ENCODE results near the gene KIR2DL3.
"Not testable (repeated sequence)": the region's sequence is repeated elsewhere in the genome, so short reads cannot be mapped to it uniquely, and the experiment has no call there.

Gene KIR2DL3

DNA sequence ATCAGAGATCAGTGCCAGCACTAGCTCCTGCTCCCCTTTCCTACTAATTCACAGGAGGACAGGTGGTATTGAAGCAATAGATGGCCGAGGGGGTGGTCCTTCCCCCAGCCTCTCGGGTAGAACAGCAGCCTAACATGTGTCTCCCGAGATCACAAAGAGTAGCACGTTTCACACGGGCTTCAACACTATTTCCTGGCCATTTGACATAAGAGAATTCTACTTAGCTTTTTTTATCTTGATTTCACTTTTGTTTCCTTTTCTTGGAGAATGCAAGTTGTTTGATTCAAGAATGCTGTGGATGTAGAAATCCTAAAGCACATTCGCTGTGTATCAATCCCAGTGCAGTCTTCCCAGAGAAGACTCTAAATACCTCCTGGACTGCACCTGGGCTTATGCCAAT, 12.0 kb downstream of the KIR2DL3 start:
- H3K4me3 ChIP-seq (ENCODE audit: low read depth, low read length); DNase-seq (ENCODE audit: low read depth, low spot score); in situ Hi-C loops (cut with HindIII; ENCODE audit: low sequenced_read_pairs): not testable (repeated sequence)

DNA sequence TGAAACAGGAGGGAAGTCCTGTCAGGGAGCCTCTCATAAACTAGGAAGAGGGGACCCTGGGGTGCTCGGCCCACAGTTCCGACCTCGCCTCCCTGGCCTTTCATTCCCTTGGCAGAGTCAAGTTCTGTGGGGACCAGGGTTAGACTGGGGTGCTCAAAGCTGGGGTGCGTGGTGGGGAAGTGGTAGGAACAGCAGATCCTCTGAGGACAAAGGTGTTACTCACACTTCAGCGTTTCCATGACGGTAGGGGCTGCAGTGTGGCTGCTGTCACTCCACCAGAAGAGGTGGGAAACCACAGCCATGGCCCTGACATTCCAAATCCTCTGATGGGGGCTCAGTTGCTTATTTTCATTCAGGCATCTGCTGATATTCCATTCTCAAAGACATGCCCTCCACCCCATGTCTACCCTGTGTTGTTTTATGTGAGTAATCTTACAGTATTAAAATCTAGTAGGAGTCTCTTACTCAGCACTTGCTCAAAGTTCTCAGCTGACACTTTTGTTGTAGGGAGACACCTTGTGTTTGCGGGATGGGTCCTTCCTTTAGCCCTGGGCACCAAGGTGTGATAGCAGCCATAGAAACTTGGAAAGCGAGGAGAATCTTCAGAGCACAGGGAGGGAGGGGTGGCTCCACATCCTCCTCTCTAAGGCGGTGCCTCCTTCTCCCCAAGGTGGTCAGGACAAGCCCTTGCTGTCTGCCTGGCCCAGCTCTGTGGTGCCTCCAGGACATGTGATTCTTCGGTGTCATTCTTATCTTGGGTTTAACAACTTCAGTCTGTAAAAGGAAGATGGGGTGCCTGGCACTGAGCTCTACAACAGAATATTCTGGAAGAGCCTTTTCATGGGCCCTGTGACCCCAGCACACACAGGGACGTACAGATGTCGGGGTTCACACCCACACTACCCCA, 18.1 kb downstream of the KIR2DL3 start:
- DNase-seq (ENCODE audit: low read depth, low spot score); in situ Hi-C loops (cut with HindIII; ENCODE audit: low sequenced_read_pairs): not testable (repeated sequence)

DNA sequence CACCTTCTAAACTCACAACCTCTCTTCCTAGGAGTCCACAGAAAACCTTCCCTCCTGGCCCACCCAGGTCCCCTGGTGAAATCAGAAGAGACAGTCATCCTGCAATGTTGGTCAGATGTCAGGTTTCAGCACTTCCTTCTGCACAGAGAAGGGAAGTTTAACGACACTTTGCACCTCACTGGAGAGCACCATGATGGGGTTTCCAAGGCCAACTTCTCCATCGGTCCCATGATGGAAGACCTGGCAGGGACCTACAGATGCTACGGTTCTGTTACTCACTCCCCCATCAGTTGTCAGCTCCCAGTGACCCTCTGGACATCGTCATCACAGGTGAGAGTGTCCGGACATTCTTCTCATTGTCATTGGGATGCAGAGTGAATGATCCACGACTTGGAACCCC, 20.3 kb downstream of the KIR2DL3 start:
- DNase-seq (ENCODE audit: low read depth, low spot score); H3K4me3 ChIP-seq (ENCODE audit: low read depth, low read length); in situ Hi-C loops (cut with HindIII; ENCODE audit: low sequenced_read_pairs): not testable (repeated sequence)

More for the DNA sequence above, 18.1 kb downstream of the KIR2DL3 start:
- H3K4me3 ChIP-seq (ENCODE audit: low read depth, low read length): not testable (repeated sequence)

DNA sequence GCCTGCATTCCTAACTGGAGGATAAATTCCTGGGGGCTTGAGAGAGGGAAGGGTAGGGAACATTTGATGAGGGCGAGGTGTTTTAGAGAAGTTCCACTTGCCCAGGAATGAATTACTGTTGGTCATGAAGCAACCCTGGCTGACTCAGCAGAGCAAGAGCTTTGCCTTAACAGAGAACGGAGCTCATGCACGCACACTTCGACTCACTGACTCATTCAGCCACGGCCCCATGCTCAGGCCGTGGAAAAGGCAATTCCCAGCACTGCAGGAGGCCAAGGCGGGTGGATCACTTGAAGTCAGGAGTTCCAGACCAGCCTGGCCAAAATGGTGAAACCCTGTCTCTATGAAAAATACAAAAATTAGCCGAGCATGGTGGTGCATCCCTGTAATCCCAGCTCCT, 25.9 kb downstream of the KIR2DL3 start:
- in situ Hi-C loops (cut with HindIII; ENCODE audit: low sequenced_read_pairs): not testable (repeated sequence)

DNA sequence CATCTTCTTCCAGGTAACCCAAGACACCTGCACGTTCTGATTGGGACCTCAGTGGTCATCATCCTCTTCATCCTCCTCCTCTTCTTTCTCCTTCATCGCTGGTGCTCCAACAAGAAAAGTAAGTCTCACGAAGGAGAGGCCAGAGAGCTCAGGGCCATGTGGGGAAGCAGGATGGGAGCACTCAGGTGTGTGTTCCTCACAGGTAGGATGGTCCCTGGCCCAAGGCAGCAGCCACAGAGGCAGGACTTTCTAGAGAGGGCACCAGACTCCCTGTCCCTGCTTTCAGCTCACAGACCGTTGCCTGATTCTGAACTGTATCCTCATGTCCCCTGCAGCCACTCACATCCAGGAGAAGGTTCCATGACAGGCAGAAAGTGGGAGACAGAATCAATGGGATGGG, 28.2 kb downstream of the KIR2DL3 start:
- H3K4me3 ChIP-seq (ENCODE audit: low read depth, low read length); in situ Hi-C loops (cut with HindIII; ENCODE audit: low sequenced_read_pairs); DNase-seq (ENCODE audit: low read depth, low spot score): not testable (repeated sequence)

More for the DNA sequence above, 25.9 kb downstream of the KIR2DL3 start:
- DNase-seq (ENCODE audit: low read depth, low spot score); H3K4me3 ChIP-seq (ENCODE audit: low read depth, low read length): not testable (repeated sequence)

DNA sequence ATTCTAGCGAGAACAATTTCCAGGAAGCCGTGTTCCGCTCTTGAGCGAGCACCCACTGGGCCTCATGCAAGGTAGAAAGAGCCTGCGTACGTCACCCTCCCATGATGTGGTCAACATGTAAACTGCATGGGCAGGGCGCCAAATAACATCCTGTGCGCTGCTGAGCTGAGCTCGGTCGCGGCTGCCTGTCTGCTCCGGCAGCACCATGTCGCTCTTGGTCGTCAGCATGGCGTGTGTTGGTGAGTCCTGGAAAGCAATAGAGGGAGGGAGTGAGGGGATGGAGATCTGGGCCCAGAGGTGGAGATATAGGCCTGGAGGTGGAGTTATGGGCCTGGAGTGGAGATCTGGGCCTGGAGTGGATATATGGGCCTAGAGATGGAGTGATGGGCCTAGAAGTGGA, 31.3 kb downstream of the KIR2DL3 start, which contains the start of gene KIR2DL1:
Gene KIR2DL1 (plus strand): TSS at position 148 of the 400 bp plus-strand sequence. CDS start 58 bp downstream, at position 206.
- DNase-seq (ENCODE audit: low read depth, low spot score); H3K4me3 ChIP-seq (ENCODE audit: low read depth, low read length); in situ Hi-C loops (cut with HindIII; ENCODE audit: low sequenced_read_pairs): not testable (repeated sequence)

DNA sequence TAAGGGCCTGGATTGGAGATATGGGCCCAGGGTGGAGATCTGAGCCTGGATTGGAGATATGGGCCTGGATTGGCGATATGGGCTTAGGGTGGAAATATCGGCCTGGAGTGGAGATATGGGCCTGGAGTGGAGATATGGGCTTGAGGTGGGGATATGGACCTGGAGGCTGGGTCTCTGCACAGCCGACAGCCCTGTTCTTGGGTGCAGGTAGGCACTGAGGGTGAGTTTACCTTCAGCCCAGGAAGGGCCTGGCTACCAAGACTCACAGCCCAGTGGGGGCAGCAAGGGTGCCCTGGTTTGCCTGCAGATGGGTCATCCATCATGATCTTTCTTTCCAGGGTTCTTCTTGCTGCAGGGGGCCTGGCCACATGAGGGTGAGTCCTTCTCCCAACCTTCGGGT, 32.2 kb downstream of the KIR2DL3 start:
- in situ Hi-C loops (cut with HindIII; ENCODE audit: low sequenced_read_pairs); DNase-seq (ENCODE audit: low read depth, low spot score); H3K4me3 ChIP-seq (ENCODE audit: low read depth, low read length): not testable (repeated sequence)

DNA sequence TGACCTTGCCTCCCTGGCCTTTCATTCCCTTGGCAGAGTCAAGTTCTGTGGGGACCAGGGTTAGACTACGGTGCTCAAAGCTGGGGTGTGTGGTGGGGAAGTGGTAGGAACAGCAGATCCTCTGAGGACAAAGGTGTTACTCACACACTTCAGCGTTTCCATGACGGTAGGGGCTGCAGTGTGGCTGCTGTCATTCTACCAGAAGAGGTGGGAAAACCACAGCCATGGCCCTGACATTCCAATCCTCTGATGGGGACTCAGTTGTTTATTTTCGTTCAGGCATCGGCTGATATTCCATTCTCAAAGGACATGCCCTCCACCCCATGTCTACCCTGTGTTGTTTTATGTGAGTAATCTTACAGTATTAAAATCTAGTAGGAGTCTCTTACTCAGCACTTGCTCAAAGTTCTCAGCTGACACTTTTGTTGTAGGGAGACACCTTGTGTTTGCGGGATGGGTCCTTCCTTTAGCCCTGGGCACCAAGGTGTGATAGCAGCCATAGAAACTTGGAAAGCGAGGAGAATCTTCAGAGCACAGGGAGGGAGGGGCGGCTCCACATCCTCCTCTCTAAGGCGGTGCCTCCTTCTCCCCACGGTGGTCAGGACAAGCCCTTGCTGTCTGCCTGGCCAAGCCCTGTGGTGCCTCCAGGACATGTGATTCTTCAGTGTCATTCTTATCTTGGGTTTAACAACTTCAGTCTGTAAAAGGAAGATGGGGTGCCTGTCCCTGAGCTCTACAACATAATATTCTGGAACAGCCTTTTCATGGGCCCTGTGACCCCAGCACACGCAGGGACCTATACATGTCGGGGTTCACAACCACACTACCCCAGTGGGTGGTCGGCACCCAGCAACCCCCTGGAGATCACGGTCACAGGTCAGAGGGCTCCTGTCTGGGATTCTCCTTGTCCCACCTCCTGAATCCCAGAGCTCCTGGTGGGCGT, 33.0 kb downstream of the KIR2DL3 start:
- H3K4me3 ChIP-seq (ENCODE audit: low read depth, low read length); DNase-seq (ENCODE audit: low read depth, low spot score); in situ Hi-C loops (cut with HindIII; ENCODE audit: low sequenced_read_pairs): not testable (repeated sequence)

DNA sequence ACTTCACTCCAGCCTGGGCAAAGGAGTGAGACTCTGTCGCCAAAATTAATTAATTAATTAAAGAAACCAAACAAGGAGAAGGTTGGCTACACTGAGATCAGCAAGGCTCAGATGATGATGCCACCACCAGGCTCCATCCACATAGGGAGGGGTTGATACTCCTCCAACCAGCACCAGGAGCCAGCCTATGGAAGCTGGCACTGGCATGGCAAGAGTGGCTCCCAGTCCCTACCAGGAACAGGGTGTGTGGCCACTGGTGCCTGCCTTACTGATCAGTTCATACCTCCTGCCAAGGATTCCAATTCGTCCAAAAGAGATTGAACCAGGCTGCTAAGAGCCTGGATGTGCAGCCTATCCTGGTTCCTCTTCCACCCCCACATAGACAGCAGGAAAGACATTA, 34.4 kb downstream of the KIR2DL3 start:
- DNase-seq (ENCODE audit: low read depth, low spot score); in situ Hi-C loops (cut with HindIII; ENCODE audit: low sequenced_read_pairs); H3K4me3 ChIP-seq (ENCODE audit: low read depth, low read length): not testable (repeated sequence)

DNA sequence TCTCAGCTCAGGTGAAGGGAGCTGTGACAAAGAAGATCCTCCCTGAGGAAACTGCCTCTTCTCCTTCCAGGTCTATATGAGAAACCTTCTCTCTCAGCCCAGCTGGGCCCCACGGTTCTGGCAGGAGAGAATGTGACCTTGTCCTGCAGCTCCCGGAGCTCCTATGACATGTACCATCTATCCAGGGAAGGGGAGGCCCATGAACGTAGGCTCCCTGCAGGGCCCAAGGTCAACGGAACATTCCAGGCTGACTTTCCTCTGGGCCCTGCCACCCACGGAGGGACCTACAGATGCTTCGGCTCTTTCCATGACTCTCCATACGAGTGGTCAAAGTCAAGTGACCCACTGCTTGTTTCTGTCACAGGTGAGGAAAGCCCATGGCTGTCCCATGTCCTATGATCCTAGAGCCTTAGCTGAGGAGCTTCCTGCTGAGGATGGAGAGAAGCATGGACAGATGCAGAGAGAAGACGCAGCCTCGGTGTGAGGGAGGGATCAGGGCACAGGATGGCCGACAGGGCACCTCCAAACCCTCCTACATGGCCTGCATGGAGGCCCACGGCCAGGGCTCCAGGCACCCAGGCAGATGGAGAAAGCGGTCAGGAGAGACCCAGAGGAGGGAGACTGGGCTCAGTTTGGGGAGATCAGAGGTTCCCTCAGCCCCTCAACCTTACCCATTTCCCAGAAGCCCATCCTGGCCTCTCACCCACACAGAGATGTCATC, 36.9 kb downstream of the KIR2DL3 start:
- DNase-seq (ENCODE audit: low read depth, low spot score); in situ Hi-C loops (cut with HindIII; ENCODE audit: low sequenced_read_pairs); H3K4me3 ChIP-seq (ENCODE audit: low read depth, low read length): not testable (repeated sequence)

DNA sequence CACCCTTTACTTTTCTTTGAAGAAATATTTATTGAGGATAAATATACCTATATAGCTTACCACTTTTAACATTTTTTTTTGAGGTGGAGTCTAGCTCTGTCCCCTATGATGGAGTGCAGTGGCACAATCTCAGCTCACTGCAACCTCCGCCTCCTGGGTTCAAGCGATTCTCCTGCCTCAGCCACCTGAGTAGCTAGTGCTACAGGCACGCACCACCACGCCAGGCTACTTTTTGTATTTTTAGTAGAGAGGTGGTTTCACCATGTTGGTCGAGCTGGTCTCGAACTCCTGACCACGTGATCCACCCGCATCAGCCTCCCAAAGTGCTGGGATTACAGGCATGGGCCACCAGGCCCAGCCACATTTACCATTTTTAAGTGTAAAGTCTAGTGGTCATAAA, 37.5 kb downstream of the KIR2DL3 start:
- in situ Hi-C loops (cut with HindIII; ENCODE audit: low sequenced_read_pairs): not testable (repeated sequence)

DNA sequence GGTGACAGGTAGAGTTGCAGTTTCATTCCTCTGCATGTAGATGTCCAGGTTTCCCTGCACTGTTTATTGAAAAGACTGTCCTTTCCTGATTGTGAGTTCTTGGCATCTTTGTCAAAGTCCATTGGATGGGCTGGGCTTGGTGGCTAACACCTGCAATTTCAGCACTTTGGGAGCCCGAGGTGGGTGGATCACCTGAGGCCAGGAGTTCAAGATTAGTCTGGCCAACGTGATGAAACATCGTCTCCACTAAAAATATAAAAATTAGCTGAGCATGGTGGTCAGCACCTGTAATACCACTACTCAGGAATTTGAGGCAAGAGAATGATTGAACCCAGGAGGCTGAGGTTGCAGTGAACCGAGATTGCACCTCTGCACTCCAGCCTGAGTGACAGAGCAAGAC, 39.5 kb downstream of the KIR2DL3 start:
- H3K4me3 ChIP-seq (ENCODE audit: low read depth, low read length); in situ Hi-C loops (cut with HindIII; ENCODE audit: low sequenced_read_pairs); DNase-seq (ENCODE audit: low read depth, low spot score): not testable (repeated sequence)

More for the DNA sequence above, 37.5 kb downstream of the KIR2DL3 start:
- DNase-seq (ENCODE audit: low read depth, low spot score); H3K4me3 ChIP-seq (ENCODE audit: low read depth, low read length): not testable (repeated sequence)

DNA sequence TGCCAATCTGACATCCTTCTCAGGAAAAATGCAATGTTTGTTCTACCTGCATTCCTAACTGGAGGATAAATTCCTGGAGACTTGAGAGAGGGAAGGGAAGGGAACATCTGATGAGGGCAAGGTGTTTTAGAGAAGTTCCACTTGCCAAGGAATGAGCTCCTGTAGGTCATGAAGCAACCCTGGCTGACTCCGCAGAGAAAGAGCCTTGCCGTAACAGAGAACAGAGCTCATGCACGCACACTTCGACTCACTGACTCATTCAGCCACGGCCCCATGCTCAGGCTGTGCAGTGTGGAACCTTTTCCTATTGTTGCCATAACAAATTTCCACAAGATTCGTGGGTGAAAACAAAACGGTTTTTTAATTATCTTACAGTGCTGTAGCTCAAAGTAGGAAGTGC, 40.6 kb downstream of the KIR2DL3 start:
- H3K4me3 ChIP-seq (ENCODE audit: low read depth, low read length); DNase-seq (ENCODE audit: low read depth, low spot score); in situ Hi-C loops (cut with HindIII; ENCODE audit: low sequenced_read_pairs): not testable (repeated sequence)

DNA sequence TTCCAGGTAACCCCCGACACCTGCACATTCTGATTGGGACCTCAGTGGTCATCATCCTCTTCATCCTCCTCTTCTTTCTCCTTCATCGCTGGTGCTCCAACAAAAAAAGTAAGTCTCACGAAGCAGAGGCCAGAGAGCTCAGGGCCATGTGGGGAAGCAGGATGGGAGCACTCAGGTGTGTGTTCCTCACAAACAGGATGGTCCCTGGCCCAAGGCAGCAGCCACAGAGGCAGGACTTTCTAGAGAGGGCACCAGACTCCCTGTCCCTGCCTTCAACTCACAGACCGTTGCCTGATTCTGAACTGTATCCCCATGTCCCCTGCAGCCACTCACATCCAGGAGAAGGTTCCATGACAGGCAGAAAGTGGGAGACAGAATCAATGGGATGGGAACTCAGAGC, 44.6 kb downstream of the KIR2DL3 start:
- H3K4me3 ChIP-seq (ENCODE audit: low read depth, low read length); in situ Hi-C loops (cut with HindIII; ENCODE audit: low sequenced_read_pairs); DNase-seq (ENCODE audit: low read depth, low spot score): not testable (repeated sequence)

DNA sequence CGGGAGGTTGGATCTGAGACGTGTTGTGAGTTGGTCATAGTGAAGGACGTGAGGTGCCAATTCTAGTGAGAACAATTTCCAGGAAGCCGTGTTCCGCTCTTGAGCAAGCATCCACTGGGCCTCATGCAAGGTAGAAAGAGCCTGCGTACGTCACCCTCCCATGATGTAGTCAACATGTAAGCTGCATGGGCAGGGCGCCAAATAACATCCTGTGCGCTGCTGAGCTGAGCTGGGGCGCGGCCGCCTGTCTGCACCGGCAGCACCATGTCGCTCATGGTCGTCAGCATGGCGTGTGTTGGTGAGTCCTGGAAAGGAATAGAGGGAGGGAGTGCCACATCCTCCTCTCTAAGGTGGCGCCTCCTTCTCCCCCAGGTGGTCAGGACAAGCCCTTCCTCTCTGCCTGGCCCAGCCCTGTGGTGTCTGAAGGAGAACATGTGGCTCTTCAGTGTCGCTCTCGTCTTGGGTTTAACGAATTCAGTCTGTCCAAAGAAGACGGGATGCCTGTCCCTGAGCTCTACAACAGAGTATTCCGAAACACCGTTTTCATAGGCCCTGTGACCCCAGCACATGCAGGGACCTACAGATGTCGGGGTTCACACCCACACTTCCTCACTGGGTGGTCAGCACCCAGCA, 47.9 kb downstream of the KIR2DL3 start:
- H3K4me3 ChIP-seq (ENCODE audit: low read depth, low read length); in situ Hi-C loops (cut with HindIII; ENCODE audit: low sequenced_read_pairs); DNase-seq (ENCODE audit: low read depth, low spot score): not testable (repeated sequence)

DNA sequence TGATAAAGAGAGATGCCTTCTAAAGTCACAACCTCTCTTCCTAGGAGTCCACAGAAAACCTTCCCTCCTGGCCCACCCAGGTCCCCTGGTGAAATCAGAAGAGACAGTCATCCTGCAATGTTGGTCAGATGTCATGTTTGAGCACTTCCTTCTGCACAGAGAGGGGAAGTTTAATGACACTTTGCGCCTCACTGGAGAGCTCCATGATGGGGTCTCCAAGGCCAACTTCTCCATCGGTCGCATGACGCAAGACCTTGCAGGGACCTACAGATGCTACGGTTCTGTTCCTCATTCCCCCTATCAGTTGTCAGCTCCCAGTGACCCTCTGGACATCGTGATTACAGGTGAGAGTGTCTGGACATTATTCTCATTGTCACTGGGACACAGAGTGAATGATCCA, 49.8 kb downstream of the KIR2DL3 start:
- in situ Hi-C loops (cut with HindIII; ENCODE audit: low sequenced_read_pairs); H3K4me3 ChIP-seq (ENCODE audit: low read depth, low read length); DNase-seq (ENCODE audit: low read depth, low spot score): not testable (repeated sequence)

All from astrocyte of the spinal cord (primary cell).